ENCODE measurements around the gene ZNF75A. TPM values are rescaled to one million over a fixed set of nuclear protein-coding genes. Genes with fewer than 3 reads are reported as not detected.

Gene ZNF75A
- total RNA-seq, 1 donor from 2014 or later: 51.3 TPM

DNA sequence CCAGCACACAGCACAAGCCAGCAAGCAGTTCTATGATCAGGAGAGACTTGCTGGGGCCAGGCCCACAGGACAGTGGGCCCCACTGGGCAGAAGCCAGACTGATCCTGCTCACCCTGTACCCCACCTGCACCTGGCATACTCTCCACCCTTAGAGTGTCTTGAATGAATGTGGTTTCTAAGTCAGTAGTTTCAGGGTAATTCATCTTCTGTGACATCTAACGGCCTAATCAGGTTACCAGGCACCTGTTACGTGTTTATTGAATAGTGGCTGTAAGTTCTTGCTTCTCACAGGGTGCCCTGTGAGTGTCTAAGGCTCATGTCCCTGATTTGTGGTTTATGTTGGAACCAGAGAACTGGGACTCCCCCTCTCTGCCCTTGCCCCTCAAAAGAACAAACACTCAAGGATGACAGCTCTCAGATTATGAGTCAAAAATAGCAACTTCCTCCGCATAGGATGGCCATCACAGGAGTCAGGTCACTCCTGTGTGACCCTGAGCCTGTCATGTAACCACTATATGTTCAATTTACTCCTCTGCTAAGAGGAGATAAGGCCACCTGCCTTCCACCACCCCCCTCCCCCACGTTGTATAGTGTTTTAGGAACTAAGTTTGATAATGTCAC, 43.4 kb downstream of the ZNF75A start:
- no peak overlapping the region for H3K27ac Mint-ChIP-seq
- H3K4me3 Mint-ChIP-seq: no peak overlapping the region
- DNase-seq (ENCODE audit: low spot score in 2 of 2, unreplicated experiment in 2 of 2): no peak
- H3K36me3 Mint-ChIP-seq: no peaks in the 10 kb centered on the region
- TF ChIP-seq CTCF (IDR thresholded peaks at IDR 0.05; ENCODE audit: unreplicated experiment): no peak
- H3K27me3 Mint-ChIP-seq (ENCODE audit: low read depth): no peaks in the 10 kb centered on the region
- H3K4me1 Mint-ChIP-seq: no peaks in the 10 kb centered on the region
- H3K9me3 Mint-ChIP-seq: peaks cover 23% of the 10 kb centered on the region

GRCh38 chr16:3349175-3349574, 43.9 kb downstream of the ZNF75A start:
- Mint-ChIP-seq H3K9me3 (peaks cover 24% of the 10 kb centered on the region), H3K27ac (no peak overlapping the region), H3K4me1 (no peaks in the 10 kb centered on the region), H3K4me3 (no peak overlapping the region), H3K27me3 (ENCODE audit: low read depth) (no peaks in the 10 kb centered on the region), H3K36me3 (no peaks in the 10 kb centered on the region)
- no peak for TF ChIP-seq CTCF (IDR thresholded peaks at IDR 0.05; ENCODE audit: unreplicated experiment)
- DNase-seq (ENCODE audit: low spot score in 2 of 2, unreplicated experiment in 2 of 2): no peak

GRCh38 chr16:3355589-3355988, 50.3 kb downstream of the ZNF75A start, which contains the start of gene OR2C1:
Gene OR2C1, plus strand, starts transcription at chr16:3355889. Its CDS starts 52 bp downstream, at chr16:3355941.
- no peak within 1 kb of the TSS for H3K4me3 Mint-ChIP-seq
- no peak for DNase-seq (ENCODE audit: low spot score in 2 of 2, unreplicated experiment in 2 of 2)
- no peaks in the 10 kb centered on the region for H3K27me3 Mint-ChIP-seq (ENCODE audit: low read depth)
- peaks cover 45% of the 10 kb centered on the region for H3K9me3 Mint-ChIP-seq
- no peak for TF ChIP-seq CTCF (IDR thresholded peaks at IDR 0.05; ENCODE audit: unreplicated experiment)
- H3K27ac Mint-ChIP-seq: no peak within 1 kb of the TSS
- peaks cover 2% of the 10 kb centered on the region for H3K36me3 Mint-ChIP-seq
- no peaks in the 10 kb centered on the region for H3K4me1 Mint-ChIP-seq

DNA sequence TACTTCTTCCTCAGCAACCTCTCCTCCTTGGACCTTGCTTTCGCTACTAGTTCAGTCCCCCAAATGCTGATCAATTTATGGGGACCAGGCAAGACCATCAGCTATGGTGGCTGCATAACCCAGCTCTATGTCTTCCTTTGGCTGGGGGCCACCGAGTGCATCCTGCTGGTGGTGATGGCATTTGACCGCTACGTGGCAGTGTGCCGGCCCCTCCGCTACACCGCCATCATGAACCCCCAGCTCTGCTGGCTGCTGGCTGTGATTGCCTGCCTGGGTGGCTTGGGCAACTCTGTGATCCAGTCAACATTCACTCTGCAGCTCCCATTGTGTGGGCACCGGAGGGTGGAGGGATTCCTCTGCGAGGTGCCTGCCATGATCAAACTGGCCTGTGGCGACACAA, 50.8 kb downstream of the ZNF75A start:
- TF ChIP-seq CTCF (IDR thresholded peaks at IDR 0.05; ENCODE audit: unreplicated experiment): no peak
- peaks cover 2% of the 10 kb centered on the region for H3K36me3 Mint-ChIP-seq
- H3K27ac Mint-ChIP-seq: no peak overlapping the region

GRCh38 chr16:3358871-3359270, 53.6 kb downstream of the ZNF75A start:
- no peaks in the 10 kb centered on the region for H3K27me3 Mint-ChIP-seq (ENCODE audit: low read depth)
- peaks cover 51% of the 10 kb centered on the region for H3K9me3 Mint-ChIP-seq
- TF ChIP-seq CTCF (IDR thresholded peaks at IDR 0.05; ENCODE audit: unreplicated experiment): no peak
- no peak for DNase-seq (ENCODE audit: low spot score in 2 of 2, unreplicated experiment in 2 of 2)
- no peak overlapping the region for H3K27ac Mint-ChIP-seq
- peaks cover 2% of the 10 kb centered on the region for H3K36me3 Mint-ChIP-seq
- H3K4me1 Mint-ChIP-seq: no peaks in the 10 kb centered on the region
- H3K4me3 Mint-ChIP-seq: no peak overlapping the region

More for the DNA sequence above, 50.8 kb downstream of the ZNF75A start:
- Mint-ChIP-seq H3K4me3 (no peak overlapping the region), H3K9me3 (peaks cover 47% of the 10 kb centered on the region), H3K27me3 (ENCODE audit: low read depth) (no peaks in the 10 kb centered on the region), H3K4me1 (no peaks in the 10 kb centered on the region)
- no peak for DNase-seq (ENCODE audit: low spot score in 2 of 2, unreplicated experiment in 2 of 2)

All from mesothelial cell of epicardium (in vitro differentiated cells).